HepG2 (cell line): ENCODE results near the gene PTGES3. TPM values are rescaled to one million over a fixed set of nuclear protein-coding genes. Genes with fewer than 3 reads are reported as not detected.

Experiments used
- ARNTL ChIP-seq: sonication (generic); formaldehyde crosslinking; IDR thresholded peaks from 2 replicates; pipeline ENCODE4 v1.4.0; 2020; ENCODE audit warnings: mild to moderate bottlenecking, missing genetic modification reagents
- FOXJ3 ChIP-seq: sonication (generic); formaldehyde crosslinking; IDR thresholded peaks from 2 replicates; pipeline ENCODE4 v1.4.0; 2020; ENCODE audit warnings: missing genetic modification reagents, mild to moderate bottlenecking, borderline replicate concordance
- GABPA ChIP-seq, 2 experiments: IDR thresholded peaks; 2 replicates each; pipeline ENCODE4 v1.6.1; 2011 to 2016; ENCODE audit warnings: low read depth in 2 of 2, low read length in 1 of 2, missing biosample characterization in 1 of 2, missing genetic modification characterization in 1 of 2
- HMG20B ChIP-seq: conservative IDR thresholded peaks from 2 replicates; pipeline ENCODE4 v1.6.1; 2016; ENCODE audit warnings: missing genetic modification reagents, missing compliant biosample characterization
- NCOA2 ChIP-seq: sonication (generic); formaldehyde crosslinking; IDR thresholded peaks from 2 replicates; pipeline ENCODE4 v1.8.0; 2022; ENCODE audit warnings: inconsistent platforms
- SMARCC2 ChIP-seq: fragments of 450-650 bp; IDR thresholded peaks from 2 replicates; pipeline ENCODE4 v1.6.1; 2017; ENCODE audit warnings: antibody characterized with exemption, mild to moderate bottlenecking
- ZBTB8A ChIP-seq: sonication (generic); formaldehyde crosslinking; IDR thresholded peaks from 2 replicates; pipeline ENCODE4 v1.4.0; 2020; ENCODE audit warnings: mild to moderate bottlenecking, low read depth, missing genetic modification reagents, borderline replicate concordance
- ZFP36L1 ChIP-seq: sonication (generic); formaldehyde crosslinking; IDR thresholded peaks from 2 replicates; pipeline ENCODE4 v1.8.0; 2022; ENCODE audit warnings: mild to moderate bottlenecking, missing genetic modification reagents, moderate library complexity
- ZNF180 ChIP-seq: sonication (generic); formaldehyde crosslinking; IDR thresholded peaks from 2 replicates; pipeline ENCODE4 v1.4.0; 2020; ENCODE audit warnings: low read depth, missing genetic modification reagents, borderline replicate concordance
- ZNF20 ChIP-seq: sonication (generic); formaldehyde crosslinking; IDR thresholded peaks from 2 replicates; pipeline ENCODE4 v1.4.0; 2020; ENCODE audit warnings: mild to moderate bottlenecking, moderate library complexity, missing genetic modification reagents
- ZNF235 ChIP-seq: sonication (generic); formaldehyde crosslinking; IDR thresholded peaks from 2 replicates; pipeline ENCODE4 v1.8.1; 2023; ENCODE audit warnings: mild to moderate bottlenecking, missing genetic modification reagents, borderline replicate concordance
- ZNF737 ChIP-seq: sonication (generic); formaldehyde crosslinking; IDR thresholded peaks from 2 replicates; pipeline ENCODE4 v1.5.0; 2020; ENCODE audit warnings: missing genetic modification reagents, mild to moderate bottlenecking, borderline replicate concordance
- ZSCAN25 ChIP-seq: sonication (generic); formaldehyde crosslinking; IDR thresholded peaks from 2 replicates; pipeline ENCODE4 v1.8.0; 2022; ENCODE audit warnings: mild to moderate bottlenecking, missing genetic modification reagents
- polyA plus RNA-seq, 8 experiments: library from polyadenylated mRNA; depleted of rRNA in 3 of 8; stranded (reverse) in 7 of 8; unstranded in 1 of 8; fragments of >200 nt; fragmentation: Illumina TruSeq in 4 of 8; extraction: Trizol in 4 of 8; gene quantifications; 2 replicates each; pipeline versions ENCODE4 v1.2.1 to v1.2.3, GENCODE V29; 2011 to 2016; ENCODE audit warnings: low read depth in 4 of 8, missing spikeins in 1 of 8, mixed read lengths in 1 of 8; ENCODE audit not compliant: insufficient read depth in 1 of 8
- total RNA-seq, 5 experiments: library from RNA; depleted of rRNA; stranded (reverse); fragments of >200 nt; fragmentation: Illumina TruSeq; extraction: Trizol; gene quantifications; 2 replicates each; pipeline ENCODE4 v1.2.3, GENCODE V29; 2016; ENCODE audit warnings: low read depth in 1 of 5
- TF ChIP-seq, protein P1 (sequence below): sonication (generic); formaldehyde crosslinking; IDR thresholded peaks from 2 replicates; pipeline ENCODE4 v1.4.0; 2020; ENCODE audit warnings: missing genetic modification reagents
- TF ChIP-seq, protein P2 (sequence below): sonication (generic); formaldehyde crosslinking; IDR thresholded peaks from 2 replicates; pipeline ENCODE4 v1.4.0; 2020; ENCODE audit warnings: missing genetic modification reagents
- TF ChIP-seq, protein P3 (sequence below): IDR thresholded peaks from 2 replicates; pipeline ENCODE4 v1.6.1; 2018; ENCODE audit warnings: missing genetic modification reagents
- TF ChIP-seq, protein P4 (sequence below): sonication (generic); formaldehyde crosslinking; IDR thresholded peaks from 2 replicates; pipeline ENCODE4 v1.5.0; 2020; ENCODE audit warnings: missing genetic modification reagents, mild to moderate bottlenecking, borderline replicate concordance
- TF ChIP-seq, protein P5 (sequence below): sonication (generic); formaldehyde crosslinking; IDR thresholded peaks from 2 replicates; pipeline ENCODE4 v1.5.0; 2020; ENCODE audit warnings: missing genetic modification reagents

The PTGES3 gene
- total and polyA plus RNA-seq, 2 of the 13 experiments (the other 11 are each of a cell fraction or from before 2014, with no cell fraction given) = 54.4 to 159 TPM

DNA sequence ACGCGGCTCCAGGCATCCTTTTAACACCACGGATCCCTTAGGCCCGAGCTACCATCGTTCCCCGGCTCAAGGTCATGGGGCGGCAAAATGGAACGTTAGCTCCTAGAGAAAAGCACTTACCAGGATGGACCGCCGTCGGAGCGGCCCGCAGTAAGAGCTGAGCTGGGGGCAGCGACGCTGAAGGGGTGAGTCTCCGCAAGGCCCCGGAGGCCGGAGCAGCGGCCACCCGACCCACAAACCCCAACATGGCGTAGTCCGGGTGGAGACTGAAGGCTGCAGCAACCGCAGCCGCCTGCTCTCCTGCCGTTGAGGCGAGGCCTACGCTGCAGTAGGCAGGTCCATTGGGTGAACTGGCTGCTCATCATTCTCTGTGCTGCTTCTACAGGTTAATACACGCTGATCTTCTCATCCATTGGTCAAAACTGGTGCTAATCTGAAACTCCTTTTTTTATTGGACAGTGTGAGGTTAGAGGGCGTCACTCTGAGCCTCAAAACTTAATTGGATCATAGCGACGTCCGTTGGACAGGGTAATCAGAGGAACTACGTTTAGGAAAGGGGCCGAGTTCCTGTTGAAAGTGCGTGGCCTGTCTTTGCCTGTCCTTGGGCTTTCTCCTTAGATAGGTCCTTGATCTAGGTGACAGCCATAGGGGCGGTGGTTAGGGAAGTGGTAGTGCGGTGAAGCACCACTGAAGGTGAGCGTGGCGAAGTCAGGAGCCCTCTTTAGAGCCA is 42.2 kb downstream of the PTGES3 start, which contains the start of gene ATP5F1B (continued):
- TF ChIP-seq, protein P1, sequence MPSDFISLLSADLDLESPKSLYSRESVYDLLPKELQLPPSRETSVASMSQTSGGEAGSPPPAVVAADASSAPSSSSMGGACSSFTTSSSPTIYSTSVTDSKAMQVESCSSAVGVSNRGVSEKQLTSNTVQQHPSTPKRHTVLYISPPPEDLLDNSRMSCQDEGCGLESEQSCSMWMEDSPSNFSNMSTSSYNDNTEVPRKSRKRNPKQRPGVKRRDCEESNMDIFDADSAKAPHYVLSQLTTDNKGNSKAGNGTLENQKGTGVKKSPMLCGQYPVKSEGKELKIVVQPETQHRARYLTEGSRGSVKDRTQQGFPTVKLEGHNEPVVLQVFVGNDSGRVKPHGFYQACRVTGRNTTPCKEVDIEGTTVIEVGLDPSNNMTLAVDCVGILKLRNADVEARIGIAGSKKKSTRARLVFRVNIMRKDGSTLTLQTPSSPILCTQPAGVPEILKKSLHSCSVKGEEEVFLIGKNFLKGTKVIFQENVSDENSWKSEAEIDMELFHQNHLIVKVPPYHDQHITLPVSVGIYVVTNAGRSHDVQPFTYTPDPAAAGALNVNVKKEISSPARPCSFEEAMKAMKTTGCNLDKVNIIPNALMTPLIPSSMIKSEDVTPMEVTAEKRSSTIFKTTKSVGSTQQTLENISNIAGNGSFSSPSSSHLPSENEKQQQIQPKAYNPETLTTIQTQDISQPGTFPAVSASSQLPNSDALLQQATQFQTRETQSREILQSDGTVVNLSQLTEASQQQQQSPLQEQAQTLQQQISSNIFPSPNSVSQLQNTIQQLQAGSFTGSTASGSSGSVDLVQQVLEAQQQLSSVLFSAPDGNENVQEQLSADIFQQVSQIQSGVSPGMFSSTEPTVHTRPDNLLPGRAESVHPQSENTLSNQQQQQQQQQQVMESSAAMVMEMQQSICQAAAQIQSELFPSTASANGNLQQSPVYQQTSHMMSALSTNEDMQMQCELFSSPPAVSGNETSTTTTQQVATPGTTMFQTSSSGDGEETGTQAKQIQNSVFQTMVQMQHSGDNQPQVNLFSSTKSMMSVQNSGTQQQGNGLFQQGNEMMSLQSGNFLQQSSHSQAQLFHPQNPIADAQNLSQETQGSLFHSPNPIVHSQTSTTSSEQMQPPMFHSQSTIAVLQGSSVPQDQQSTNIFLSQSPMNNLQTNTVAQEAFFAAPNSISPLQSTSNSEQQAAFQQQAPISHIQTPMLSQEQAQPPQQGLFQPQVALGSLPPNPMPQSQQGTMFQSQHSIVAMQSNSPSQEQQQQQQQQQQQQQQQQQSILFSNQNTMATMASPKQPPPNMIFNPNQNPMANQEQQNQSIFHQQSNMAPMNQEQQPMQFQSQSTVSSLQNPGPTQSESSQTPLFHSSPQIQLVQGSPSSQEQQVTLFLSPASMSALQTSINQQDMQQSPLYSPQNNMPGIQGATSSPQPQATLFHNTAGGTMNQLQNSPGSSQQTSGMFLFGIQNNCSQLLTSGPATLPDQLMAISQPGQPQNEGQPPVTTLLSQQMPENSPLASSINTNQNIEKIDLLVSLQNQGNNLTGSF (CRISPR knock-in tag) = peak; percentile 76; the same call in 1 of the 2 replicates
- TF ChIP-seq ARNTL (no peak), ZNF737 (CRISPR knock-in tag) (0 out of 2 replicates have a peak, but pooled peaks have one; percentile 47), NCOA2 (CRISPR knock-in tag) (no peak), FOXJ3 (CRISPR knock-in tag) (no peak), SMARCC2 (no peak), ZFP36L1 (no peak), HMG20B (CRISPR knock-in tag) (peak; percentile 42; the same call in 1 of the 2 replicates), GABPA (IDR thresholded peaks at IDR 0.05; ENCODE audit: low read depth, low read length) (peak; percentile 64), GABPA (CRISPR knock-in tag; IDR thresholded peaks at IDR 0.05; ENCODE audit: low read depth) (peak; percentile 95), ZBTB8A (CRISPR knock-in tag) (no peak), ZNF235 (CRISPR knock-in tag) (no peak), ZNF180 (CRISPR knock-in tag) (no peak), ZNF20 (CRISPR knock-in tag) (no peak), ZSCAN25 (CRISPR knock-in tag) (no peak)
- TF ChIP-seq, protein P2, sequence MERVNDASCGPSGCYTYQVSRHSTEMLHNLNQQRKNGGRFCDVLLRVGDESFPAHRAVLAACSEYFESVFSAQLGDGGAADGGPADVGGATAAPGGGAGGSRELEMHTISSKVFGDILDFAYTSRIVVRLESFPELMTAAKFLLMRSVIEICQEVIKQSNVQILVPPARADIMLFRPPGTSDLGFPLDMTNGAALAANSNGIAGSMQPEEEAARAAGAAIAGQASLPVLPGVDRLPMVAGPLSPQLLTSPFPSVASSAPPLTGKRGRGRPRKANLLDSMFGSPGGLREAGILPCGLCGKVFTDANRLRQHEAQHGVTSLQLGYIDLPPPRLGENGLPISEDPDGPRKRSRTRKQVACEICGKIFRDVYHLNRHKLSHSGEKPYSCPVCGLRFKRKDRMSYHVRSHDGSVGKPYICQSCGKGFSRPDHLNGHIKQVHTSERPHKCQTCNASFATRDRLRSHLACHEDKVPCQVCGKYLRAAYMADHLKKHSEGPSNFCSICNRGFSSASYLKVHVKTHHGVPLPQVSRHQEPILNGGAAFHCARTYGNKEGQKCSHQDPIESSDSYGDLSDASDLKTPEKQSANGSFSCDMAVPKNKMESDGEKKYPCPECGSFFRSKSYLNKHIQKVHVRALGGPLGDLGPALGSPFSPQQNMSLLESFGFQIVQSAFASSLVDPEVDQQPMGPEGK = no peak
- TF ChIP-seq, protein P3, sequence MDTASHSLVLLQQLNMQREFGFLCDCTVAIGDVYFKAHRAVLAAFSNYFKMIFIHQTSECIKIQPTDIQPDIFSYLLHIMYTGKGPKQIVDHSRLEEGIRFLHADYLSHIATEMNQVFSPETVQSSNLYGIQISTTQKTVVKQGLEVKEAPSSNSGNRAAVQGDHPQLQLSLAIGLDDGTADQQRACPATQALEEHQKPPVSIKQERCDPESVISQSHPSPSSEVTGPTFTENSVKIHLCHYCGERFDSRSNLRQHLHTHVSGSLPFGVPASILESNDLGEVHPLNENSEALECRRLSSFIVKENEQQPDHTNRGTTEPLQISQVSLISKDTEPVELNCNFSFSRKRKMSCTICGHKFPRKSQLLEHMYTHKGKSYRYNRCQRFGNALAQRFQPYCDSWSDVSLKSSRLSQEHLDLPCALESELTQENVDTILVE = peak; percentile 75; the same call in 1 of the 2 replicates
- TF ChIP-seq, protein P4, sequence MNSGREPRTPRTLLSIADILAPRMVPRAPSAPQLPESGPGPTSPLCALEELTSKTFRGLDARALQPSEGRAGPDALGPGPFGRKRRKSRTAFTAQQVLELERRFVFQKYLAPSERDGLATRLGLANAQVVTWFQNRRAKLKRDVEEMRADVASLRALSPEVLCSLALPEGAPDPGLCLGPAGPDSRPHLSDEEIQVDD (CRISPR knock-in tag) = no peak
- TF ChIP-seq, protein P5, sequence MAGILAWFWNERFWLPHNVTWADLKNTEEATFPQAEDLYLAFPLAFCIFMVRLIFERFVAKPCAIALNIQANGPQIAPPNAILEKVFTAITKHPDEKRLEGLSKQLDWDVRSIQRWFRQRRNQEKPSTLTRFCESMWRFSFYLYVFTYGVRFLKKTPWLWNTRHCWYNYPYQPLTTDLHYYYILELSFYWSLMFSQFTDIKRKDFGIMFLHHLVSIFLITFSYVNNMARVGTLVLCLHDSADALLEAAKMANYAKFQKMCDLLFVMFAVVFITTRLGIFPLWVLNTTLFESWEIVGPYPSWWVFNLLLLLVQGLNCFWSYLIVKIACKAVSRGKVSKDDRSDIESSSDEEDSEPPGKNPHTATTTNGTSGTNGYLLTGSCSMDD (CRISPR knock-in tag) = no peak
